Osteocyte (in vitro differentiated cells): ENCODE data around the gene PM20D2. TPM values are rescaled to one million over a fixed set of nuclear protein-coding genes. Genes with fewer than 3 reads are reported as not detected.

Experiments
- DNase-seq: peaks from one replicate; pipeline ENCODE4 v3.0.0; 2021; ENCODE audit warnings: mixed read lengths; ENCODE audit not compliant: unreplicated experiment; ENCODE audit errors: extremely low spot score
- H3K27ac Mint-ChIP-seq: one replicate; pipeline ENCODE4 v1.8.0; 2021; ENCODE audit warnings: mild to moderate bottlenecking, mixed read lengths; ENCODE audit not compliant: unreplicated experiment
- H3K27me3 Mint-ChIP-seq: one replicate; pipeline ENCODE4 v1.8.0; 2021; ENCODE audit warnings: mixed read lengths; ENCODE audit not compliant: unreplicated experiment
- H3K36me3 Mint-ChIP-seq: one replicate; pipeline ENCODE4 v1.8.0; 2021; ENCODE audit warnings: mixed read lengths; ENCODE audit not compliant: unreplicated experiment
- H3K4me1 Mint-ChIP-seq: one replicate; pipeline ENCODE4 v1.8.0; 2021; ENCODE audit warnings: mixed read lengths; ENCODE audit not compliant: unreplicated experiment
- H3K4me3 Mint-ChIP-seq: one replicate; pipeline ENCODE4 v1.8.0; 2021; ENCODE audit warnings: mild to moderate bottlenecking, moderate library complexity, mixed read lengths; ENCODE audit not compliant: unreplicated experiment
- H3K9me3 Mint-ChIP-seq: one replicate; pipeline ENCODE4 v1.8.0; 2021; ENCODE audit warnings: mixed read lengths; ENCODE audit not compliant: unreplicated experiment
- total RNA-seq: library from RNA; stranded (reverse); gene quantifications from 2 replicates; pipeline ENCODE4 v1.2.1, GENCODE V29; 2021
- TF ChIP-seq, protein P1 (sequence below): fragments of 200-600 bp; sonication (generic); IDR thresholded peaks from 2 replicates; pipeline ENCODE4 v1.5.0; 2021; ENCODE audit warnings: antibody characterized with exemption, mild to moderate bottlenecking, moderate library complexity

Gene PM20D2
- total RNA-seq, 1 donor from 2014 or later: 9.2 TPM

DNA sequence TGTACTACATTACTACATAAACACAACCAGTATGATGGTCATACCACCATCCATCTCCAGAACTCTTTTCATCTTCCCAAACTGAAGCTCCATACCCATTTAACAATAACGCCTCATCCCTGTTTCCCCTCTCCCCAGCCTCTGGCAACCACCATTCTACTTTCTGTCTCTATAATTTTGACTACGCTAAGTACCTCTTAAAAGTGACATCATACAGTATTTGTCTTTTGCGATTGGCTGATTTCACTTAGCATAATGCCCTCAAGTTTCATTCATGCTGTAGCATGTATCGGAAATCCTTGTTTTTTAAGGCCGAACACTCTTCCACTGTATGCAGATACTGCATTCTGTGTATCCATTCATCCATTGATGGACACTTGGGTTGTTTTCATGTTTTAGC lies 41.6 kb downstream of the PM20D2 start:
- Mint-ChIP-seq H3K36me3 (no peaks in the 10 kb centered on the region), H3K27ac (no peak overlapping the region), H3K9me3 (no peaks in the 10 kb centered on the region), H3K27me3 (peaks cover 17% of the 10 kb centered on the region), H3K4me1 (peaks cover 4% of the 10 kb centered on the region), H3K4me3 (no peak overlapping the region)
- TF ChIP-seq, protein P1, sequence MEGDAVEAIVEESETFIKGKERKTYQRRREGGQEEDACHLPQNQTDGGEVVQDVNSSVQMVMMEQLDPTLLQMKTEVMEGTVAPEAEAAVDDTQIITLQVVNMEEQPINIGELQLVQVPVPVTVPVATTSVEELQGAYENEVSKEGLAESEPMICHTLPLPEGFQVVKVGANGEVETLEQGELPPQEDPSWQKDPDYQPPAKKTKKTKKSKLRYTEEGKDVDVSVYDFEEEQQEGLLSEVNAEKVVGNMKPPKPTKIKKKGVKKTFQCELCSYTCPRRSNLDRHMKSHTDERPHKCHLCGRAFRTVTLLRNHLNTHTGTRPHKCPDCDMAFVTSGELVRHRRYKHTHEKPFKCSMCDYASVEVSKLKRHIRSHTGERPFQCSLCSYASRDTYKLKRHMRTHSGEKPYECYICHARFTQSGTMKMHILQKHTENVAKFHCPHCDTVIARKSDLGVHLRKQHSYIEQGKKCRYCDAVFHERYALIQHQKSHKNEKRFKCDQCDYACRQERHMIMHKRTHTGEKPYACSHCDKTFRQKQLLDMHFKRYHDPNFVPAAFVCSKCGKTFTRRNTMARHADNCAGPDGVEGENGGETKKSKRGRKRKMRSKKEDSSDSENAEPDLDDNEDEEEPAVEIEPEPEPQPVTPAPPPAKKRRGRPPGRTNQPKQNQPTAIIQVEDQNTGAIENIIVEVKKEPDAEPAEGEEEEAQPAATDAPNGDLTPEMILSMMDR: no peak
- DNase-seq: no peak

DNA sequence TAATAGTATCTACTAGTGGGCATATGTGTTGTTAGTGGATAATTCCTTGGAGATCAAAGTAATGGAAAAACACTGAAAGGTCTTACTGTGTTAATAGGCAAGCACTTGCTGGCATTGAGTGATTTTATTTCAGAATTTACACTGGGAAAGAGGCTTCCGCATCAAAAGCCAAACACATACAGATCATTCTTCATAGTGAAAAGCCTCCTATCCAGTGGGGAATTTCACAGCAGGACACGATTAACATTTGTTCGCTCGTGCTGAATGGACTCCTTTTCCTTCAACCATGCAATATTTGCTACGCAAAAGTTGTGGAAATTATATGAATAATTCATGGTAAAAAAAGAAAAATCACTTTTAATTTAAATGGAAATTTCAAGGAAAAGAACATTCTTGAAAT lies 44.9 kb downstream of the PM20D2 start:
- peaks cover 2% of the 10 kb centered on the region for H3K4me1 Mint-ChIP-seq
- H3K27me3 Mint-ChIP-seq: peaks cover 9% of the 10 kb centered on the region
- H3K27ac Mint-ChIP-seq: no peak overlapping the region
- H3K4me3 Mint-ChIP-seq: no peak overlapping the region
- TF ChIP-seq, protein P1: no peak
- H3K9me3 Mint-ChIP-seq: peaks cover 13% of the 10 kb centered on the region
- no peak for DNase-seq
- no peaks in the 10 kb centered on the region for H3K36me3 Mint-ChIP-seq

DNA sequence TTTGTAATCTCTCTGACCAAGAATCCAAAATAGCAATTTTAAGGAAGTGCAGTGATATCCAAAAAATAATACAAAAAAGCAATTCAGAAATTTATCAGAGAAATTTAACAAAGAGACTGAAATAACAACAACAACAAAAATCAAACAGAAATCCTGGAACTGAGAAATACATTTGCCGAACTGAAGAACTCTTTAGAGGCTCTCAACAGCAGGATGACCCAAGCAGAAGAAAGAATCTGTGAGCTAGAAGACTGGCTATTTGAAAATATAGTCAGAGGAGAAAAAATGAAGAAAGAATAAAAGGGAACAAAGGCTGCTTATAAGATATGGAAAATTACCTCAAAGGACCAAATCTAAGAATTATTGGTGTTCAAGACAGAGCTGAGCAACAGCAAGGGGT lies 48.7 kb downstream of the PM20D2 start:
- DNase-seq: no peak
- Mint-ChIP-seq H3K4me1 (peaks cover 2% of the 10 kb centered on the region), H3K9me3 (peaks cover 16% of the 10 kb centered on the region), H3K27ac (no peak overlapping the region), H3K36me3 (no peaks in the 10 kb centered on the region), H3K27me3 (peaks cover 8% of the 10 kb centered on the region), H3K4me3 (no peak overlapping the region)
- TF ChIP-seq, protein P1: no peak

DNA sequence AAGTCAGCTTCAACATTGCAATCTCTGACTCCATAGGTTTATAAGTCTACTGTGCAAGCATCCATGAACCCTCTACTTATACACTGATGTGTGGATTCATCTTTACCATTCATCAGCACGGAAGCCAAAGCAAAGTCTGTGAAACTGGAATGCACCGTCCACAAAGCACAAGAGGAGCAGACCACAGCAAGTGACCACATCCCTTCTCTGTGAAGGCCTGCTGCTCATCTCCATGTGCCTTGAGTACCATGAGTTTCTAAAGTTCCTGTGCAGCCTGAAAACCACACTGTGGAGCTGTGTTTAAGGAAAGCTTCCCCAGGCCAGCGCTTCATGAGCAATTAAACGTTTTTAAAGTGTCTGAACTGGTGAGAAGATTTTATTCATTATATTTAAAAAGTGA lies 51.3 kb downstream of the PM20D2 start:
- peaks cover 12% of the 10 kb centered on the region for H3K27me3 Mint-ChIP-seq
- H3K36me3 Mint-ChIP-seq: no peaks in the 10 kb centered on the region
- no peak overlapping the region for H3K27ac Mint-ChIP-seq
- H3K4me1 Mint-ChIP-seq: no peaks in the 10 kb centered on the region
- H3K9me3 Mint-ChIP-seq: peaks cover 16% of the 10 kb centered on the region
- DNase-seq: peak; percentile 34
- TF ChIP-seq, protein P1: no peak
- no peak overlapping the region for H3K4me3 Mint-ChIP-seq

DNA sequence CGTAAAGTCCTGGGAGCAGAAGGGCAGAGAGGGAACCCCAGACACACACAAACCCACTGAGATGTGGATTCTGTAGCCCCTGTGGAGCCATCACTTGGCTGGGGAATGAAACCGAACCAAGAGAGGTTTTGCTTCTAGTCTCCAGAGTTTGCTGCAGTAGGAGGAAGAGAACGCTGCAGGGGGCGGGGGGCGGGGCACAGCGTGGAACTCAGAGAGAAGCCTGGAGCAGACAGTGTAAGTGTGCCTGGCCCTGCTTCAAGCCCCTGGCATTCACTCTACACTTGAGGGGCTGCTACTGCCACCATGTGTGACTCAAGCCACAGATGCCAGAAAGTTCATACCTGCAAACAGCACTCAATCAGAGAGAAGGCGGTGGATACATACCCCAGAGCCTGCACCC lies 52.4 kb downstream of the PM20D2 start:
- H3K27ac Mint-ChIP-seq: no peak overlapping the region
- H3K27me3 Mint-ChIP-seq: peaks cover 8% of the 10 kb centered on the region
- TF ChIP-seq, protein P1: no peak
- DNase-seq: peak; percentile 15
- no peaks in the 10 kb centered on the region for H3K36me3 Mint-ChIP-seq
- no peak overlapping the region for H3K4me3 Mint-ChIP-seq
- H3K9me3 Mint-ChIP-seq: peaks cover 16% of the 10 kb centered on the region
- no peaks in the 10 kb centered on the region for H3K4me1 Mint-ChIP-seq
